GM13977 (cell line): ENCODE measurements around the gene ZNF219.

Experiments used
- DNase-seq: peaks from one replicate; pipeline ENCODE4 v3.0.0; 2012; ENCODE audit warnings: low spot score
- in situ Hi-C: fragments of 300-500 bp; cut with MboI; formaldehyde crosslinking; loops from one replicate; pipeline ENCODE4 v1.12.0; 2022; ENCODE audit warnings: low sequenced_read_pairs, low pct_unique_long_range_greater_than_20kb, mixed read lengths, inconsistent platforms; ENCODE audit not compliant: unreplicated experiment
- TF ChIP-seq, protein P1 (sequence below): IDR thresholded peaks from 2 replicates; pipeline ENCODE4 v1.5.1; 2012; ENCODE audit warnings: mild to moderate bottlenecking, control low read depth; ENCODE audit not compliant: insufficient read depth; ENCODE audit errors: extremely low read depth, missing control alignments

Gene ZNF219

DNA sequence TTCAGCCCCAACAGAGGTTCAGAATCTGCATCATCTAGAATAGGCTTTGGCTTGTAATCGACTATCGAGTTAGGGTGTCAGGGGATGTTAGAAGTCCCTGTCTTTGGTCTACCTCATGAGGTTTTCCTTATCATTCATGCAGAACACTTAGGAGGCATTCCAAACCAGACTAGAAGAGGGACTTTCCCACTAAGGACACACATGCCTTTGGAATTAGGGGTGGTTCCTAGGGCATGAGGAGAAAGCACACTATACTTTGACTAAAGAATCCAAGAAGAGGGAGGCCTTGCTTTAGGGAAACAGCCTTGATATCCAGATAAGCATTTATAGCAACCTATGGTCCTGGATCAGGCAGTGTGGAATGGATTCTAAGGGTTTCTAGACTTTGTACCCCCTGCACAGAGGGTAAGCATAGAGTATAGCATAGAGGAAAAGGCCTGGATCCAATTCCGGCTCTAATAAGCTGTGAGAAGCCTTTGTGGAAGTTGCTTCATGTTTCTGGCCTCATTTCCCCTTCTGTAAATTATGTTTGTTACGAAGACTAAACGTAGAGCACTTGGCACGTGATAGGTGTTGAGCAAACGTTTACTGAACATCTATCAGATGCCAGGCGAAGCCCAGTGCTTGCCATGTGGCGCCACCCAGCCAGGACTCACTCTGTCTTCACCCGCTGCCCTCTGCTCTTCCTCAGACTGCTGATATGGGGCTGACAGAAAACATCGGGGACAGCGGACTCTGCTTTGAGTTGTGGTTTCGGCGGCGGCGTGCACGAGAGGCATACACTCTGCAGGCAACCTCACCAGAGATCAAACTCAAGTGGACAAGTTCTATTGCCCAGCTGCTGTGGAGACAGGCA is 13.2 kb downstream of the ZNF219 start:
- no peak for DNase-seq

DNA sequence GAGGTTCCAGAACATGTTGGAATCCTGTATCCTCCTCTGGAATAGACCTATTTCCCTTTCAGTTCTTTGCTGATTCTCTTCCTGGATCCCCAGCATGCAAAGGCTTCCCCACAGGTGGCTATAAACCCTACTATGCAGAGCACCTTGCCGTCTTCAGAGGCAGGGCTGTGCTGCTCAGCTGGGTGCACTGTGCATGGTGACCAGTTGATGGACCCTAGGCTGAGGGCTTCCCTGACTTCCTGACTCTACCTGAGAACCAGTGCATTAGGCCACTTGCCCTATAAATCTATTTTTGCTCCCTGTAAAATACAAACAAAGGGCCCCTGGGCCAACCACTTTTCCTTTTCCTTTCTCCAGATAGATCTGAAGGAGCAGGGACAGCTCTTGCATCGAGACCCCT is 14.1 kb downstream of the ZNF219 start:
- TF ChIP-seq, protein P1, sequence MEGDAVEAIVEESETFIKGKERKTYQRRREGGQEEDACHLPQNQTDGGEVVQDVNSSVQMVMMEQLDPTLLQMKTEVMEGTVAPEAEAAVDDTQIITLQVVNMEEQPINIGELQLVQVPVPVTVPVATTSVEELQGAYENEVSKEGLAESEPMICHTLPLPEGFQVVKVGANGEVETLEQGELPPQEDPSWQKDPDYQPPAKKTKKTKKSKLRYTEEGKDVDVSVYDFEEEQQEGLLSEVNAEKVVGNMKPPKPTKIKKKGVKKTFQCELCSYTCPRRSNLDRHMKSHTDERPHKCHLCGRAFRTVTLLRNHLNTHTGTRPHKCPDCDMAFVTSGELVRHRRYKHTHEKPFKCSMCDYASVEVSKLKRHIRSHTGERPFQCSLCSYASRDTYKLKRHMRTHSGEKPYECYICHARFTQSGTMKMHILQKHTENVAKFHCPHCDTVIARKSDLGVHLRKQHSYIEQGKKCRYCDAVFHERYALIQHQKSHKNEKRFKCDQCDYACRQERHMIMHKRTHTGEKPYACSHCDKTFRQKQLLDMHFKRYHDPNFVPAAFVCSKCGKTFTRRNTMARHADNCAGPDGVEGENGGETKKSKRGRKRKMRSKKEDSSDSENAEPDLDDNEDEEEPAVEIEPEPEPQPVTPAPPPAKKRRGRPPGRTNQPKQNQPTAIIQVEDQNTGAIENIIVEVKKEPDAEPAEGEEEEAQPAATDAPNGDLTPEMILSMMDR, result no peak
- no peak for DNase-seq
- in situ Hi-C loops, result no loop called here

More for the DNA sequence above, 13.2 kb downstream of the ZNF219 start:
- TF ChIP-seq, protein P1, result no peak
- in situ Hi-C loops, result no loop called here

DNA sequence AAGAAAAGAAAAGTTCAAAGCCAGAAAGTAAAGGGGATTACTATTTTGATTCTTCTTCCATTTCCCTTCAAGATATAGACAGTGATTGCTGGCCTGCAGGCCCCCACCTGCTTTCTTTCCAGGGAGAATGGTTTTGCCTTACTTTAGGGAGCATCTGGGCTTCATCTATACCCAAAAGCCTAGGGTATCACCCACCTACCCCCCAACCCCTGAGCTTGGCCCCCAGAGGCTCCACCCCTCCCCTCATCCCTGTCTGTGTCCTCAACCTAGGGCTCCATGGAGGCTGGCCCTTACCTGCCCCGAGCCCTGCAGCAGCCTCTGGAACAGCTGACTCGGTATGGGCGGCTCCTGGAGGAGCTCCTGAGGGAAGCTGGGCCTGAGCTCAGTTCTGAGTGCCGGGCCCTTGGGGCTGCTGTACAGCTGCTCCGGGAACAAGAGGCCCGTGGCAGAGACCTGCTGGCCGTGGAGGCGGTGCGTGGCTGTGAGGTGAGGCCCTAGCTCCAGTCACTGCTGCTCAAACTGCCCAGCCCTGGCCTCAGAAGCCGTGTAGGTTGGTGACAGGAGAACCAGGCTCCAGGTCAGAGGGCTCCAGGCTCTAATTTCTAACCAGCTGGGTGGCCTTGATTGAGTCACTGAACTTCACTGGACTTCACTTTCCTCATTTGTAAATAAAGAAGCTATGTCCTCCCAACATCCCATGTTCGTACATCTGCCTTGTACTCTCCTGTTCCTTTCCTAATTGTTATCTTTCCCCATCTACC is 14.7 kb downstream of the ZNF219 start:
- TF ChIP-seq, protein P1, result no peak
- in situ Hi-C loops, result no loop called here
- no peak for DNase-seq

GRCh38 chr14:21081521-21082142 is 16.8 kb downstream of the ZNF219 start:
- in situ Hi-C loops, result no loop called here
- TF ChIP-seq, protein P1, result no peak
- DNase-seq, result no peak

DNA sequence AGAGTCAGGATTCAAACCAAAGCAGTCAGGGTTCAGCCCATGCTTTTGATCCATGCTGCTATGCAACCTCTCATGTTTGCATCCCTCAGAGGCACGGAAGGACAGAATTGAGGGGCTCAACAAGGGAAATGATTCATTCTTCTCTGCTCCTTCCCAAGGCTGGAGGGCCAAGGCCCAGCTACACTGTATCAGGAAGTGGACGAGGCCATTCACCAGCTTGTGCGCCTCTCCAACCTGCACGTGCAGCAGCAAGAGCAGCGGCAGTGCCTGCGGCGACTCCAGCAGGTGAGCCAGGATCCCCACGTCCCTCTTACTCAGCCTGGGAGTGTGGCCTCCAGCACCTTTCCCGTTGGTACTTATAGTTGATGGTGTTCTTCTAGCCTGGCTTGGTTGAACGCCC is 19.7 kb downstream of the ZNF219 start:
- in situ Hi-C loops, result no loop called here
- TF ChIP-seq, protein P1, result no peak
- no peak for DNase-seq

DNA sequence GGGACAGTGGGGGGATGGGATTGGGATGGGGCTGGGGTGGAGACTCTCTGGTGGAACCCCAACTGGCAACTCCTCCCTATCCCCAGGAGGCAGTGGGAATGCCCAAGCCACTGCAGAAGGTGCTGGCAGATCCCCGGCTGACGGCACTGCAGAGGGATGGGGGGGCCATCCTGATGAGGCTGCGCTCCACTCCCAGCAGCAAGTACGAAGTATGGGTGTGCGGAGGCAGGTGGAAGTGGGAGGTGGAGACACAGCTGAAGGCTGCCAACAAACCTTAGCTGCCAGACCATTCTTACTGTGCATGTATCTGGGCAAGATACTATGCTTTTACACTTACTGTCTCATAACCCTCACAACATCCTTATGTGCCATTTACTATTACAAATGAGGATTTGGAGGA is 20.2 kb downstream of the ZNF219 start:
- TF ChIP-seq, protein P1, result no peak
- in situ Hi-C loops, result no loop called here

More for the DNA sequence above, 20.2 kb downstream of the ZNF219 start:
- DNase-seq, result no peak
